Activated T-helper 17 cell treated with anti-CD3 and anti-CD28 coated beads, Interleukin-2, amount 50 U/mL, for 72 hours (primary cell): ENCODE data around the gene NBAS. TPM values are rescaled to one million over a fixed set of nuclear protein-coding genes. Genes with fewer than 3 reads are reported as not detected.
A peak's percentile ranks its signal among the peaks of the same experiment; 100 is the strongest.
"Not testable (repeated sequence)": the region's sequence is repeated elsewhere in the genome, so short reads cannot be mapped to it uniquely, and the experiment has no call there.

Experiments
- ATAC-seq: fragments of 150-1000 bp; cut with Tn5 transposase; replicated peaks from 2 replicates; pipeline ENCODE4 v1.10.0; 2021; ENCODE audit warnings: mild to moderate bottlenecking, moderate library complexity
- H3K27ac Mint-ChIP-seq: one replicate; pipeline ENCODE4 v1.8.0; 2022; ENCODE audit warnings: mixed read lengths
- H3K27me3 Mint-ChIP-seq: one replicate; pipeline ENCODE4 v1.8.0; 2022; ENCODE audit warnings: mixed read lengths
- H3K36me3 Mint-ChIP-seq: one replicate; pipeline ENCODE4 v1.8.0; 2022; ENCODE audit warnings: low read depth, mild to moderate bottlenecking, mixed read lengths
- H3K4me1 Mint-ChIP-seq: one replicate; pipeline ENCODE4 v1.8.0; 2022; ENCODE audit warnings: mixed read lengths
- H3K4me3 Mint-ChIP-seq: one replicate; pipeline ENCODE4 v1.8.0; 2022; ENCODE audit warnings: mild to moderate bottlenecking, mixed read lengths
- H3K9me3 Mint-ChIP-seq: one replicate; pipeline ENCODE4 v1.8.0; 2022; ENCODE audit warnings: mixed read lengths
- total RNA-seq, 2 donors: library from RNA; stranded (reverse); gene quantifications; one replicate each; pipeline ENCODE4 v1.2.3, GENCODE V29; 2022

Gene NBAS
- total RNA-seq, 2 donors from 2014 or later, result 36.3 to 39.5 TPM

DNA sequence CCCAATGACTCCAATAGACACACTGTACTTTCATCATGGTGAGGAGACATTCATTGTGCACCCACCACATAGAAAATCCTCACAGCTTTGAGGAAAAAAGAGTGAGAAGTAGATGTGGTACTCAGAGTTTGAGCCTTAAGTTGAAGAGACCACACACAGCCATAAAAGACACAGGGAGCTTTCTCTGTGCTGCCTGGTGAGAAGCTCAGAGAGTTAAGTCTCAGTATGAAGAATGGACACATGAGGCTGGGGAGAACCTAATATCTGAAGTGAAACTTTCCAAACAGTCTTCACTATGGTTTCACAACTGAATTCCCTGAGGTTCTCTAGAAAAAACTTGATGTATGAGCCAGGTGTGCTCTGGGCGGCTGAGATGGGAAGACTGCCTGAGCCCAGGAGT, 237.9 kb downstream of the NBAS start:
- no peak for ATAC-seq
- peaks cover 70% of the 10 kb centered on the region for H3K36me3 Mint-ChIP-seq
- no peaks in the 10 kb centered on the region for H3K4me1 Mint-ChIP-seq
- no peak overlapping the region for H3K4me3 Mint-ChIP-seq
- peaks cover 7% of the 10 kb centered on the region for H3K9me3 Mint-ChIP-seq
- H3K27me3 Mint-ChIP-seq, result no peaks in the 10 kb centered on the region
- no peak overlapping the region for H3K27ac Mint-ChIP-seq

DNA sequence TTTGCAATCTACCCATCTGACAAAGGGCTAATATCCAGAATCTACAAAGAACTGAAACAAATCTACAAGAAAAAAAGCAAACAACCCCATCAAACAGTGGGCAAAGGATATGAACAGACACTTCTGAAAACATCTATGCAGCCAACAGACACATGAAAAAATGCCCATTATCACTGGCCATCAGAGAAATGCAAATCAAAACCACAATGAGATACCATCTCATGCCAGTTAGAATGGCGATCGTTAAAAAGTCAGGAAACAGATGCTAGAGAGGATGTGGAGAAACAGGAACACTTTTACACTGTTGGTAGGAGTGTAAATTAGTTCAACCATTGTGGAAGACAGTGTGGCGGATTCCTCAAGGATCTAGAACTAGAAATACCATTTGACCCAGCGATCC, 239.7 kb downstream of the NBAS start:
- H3K9me3 Mint-ChIP-seq, result peaks cover 14% of the 10 kb centered on the region
- peaks cover 86% of the 10 kb centered on the region for H3K36me3 Mint-ChIP-seq
- not testable (repeated sequence) for H3K4me3 Mint-ChIP-seq, H3K27ac Mint-ChIP-seq, ATAC-seq, H3K27me3 Mint-ChIP-seq, H3K4me1 Mint-ChIP-seq

GRCh38 chr2:15316370-15316814, 244.7 kb downstream of the NBAS start:
- Mint-ChIP-seq H3K27me3 (no peaks in the 10 kb centered on the region), H3K4me3 (peak overlapping the region; percentile 56), H3K9me3 (peaks cover 14% of the 10 kb centered on the region), H3K27ac (no peak overlapping the region), H3K4me1 (peaks cover 13% of the 10 kb centered on the region), H3K36me3 (peaks cover 82% of the 10 kb centered on the region)
- ATAC-seq, result peak; percentile 85

DNA sequence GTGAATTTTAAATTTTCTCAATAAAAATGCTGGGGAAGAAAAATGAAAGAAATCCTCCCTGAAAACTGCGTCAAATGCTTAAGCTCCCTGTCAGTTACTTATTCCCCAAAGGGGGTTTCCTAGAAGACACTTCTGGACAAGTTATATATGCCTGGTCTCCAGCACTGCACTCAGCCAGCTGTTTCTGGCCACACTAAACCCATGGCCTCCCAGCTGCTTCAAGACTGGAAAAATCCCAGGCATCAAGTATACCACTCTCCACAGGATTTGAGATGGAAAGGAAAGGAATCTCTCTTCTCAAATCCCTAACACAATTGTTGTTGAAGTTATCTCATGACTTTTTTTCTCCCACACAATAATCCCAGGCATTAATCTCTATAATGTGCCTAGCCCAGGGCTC, 245.7 kb downstream of the NBAS start:
- Mint-ChIP-seq H3K4me3 (no peak overlapping the region), H3K9me3 (peaks cover 14% of the 10 kb centered on the region), H3K4me1 (peaks cover 13% of the 10 kb centered on the region), H3K36me3 (peaks cover 78% of the 10 kb centered on the region), H3K27me3 (no peaks in the 10 kb centered on the region), H3K27ac (no peak overlapping the region)
- ATAC-seq, result no peak

DNA sequence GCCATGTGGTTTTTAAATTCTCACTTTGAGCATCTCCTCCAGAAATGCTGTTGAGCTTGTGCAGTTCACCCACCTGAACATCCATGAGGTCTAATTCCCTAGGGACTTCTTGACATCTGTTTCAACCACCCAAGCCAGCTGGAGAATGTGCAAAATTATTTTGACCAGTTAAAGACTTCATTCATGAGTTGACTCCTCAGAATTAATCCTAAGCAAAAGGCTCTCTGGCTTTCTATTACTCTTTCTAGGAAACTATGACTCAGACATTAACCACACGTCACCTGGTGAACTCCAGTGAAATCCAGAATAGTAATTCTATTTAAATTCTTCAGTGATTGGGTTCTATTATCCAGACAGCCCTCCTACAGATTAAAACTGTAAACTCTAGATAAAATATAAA, 247.5 kb downstream of the NBAS start:
- ATAC-seq, result peak; percentile 61
- Mint-ChIP-seq H3K4me1 (peaks cover 13% of the 10 kb centered on the region), H3K27ac (no peak overlapping the region), H3K27me3 (no peaks in the 10 kb centered on the region), H3K9me3 (peaks cover 8% of the 10 kb centered on the region), H3K36me3 (peaks cover 74% of the 10 kb centered on the region), H3K4me3 (no peak overlapping the region)

GRCh38 chr2:15311926-15312325, 249.2 kb downstream of the NBAS start:
- Mint-ChIP-seq H3K4me3 (no peak overlapping the region), H3K36me3 (peaks cover 74% of the 10 kb centered on the region), H3K9me3 (peaks cover under 1% of the 10 kb centered on the region), H3K27ac (no peak overlapping the region), H3K4me1 (peaks cover 5% of the 10 kb centered on the region), H3K27me3 (no peaks in the 10 kb centered on the region)
- no peak for ATAC-seq

DNA sequence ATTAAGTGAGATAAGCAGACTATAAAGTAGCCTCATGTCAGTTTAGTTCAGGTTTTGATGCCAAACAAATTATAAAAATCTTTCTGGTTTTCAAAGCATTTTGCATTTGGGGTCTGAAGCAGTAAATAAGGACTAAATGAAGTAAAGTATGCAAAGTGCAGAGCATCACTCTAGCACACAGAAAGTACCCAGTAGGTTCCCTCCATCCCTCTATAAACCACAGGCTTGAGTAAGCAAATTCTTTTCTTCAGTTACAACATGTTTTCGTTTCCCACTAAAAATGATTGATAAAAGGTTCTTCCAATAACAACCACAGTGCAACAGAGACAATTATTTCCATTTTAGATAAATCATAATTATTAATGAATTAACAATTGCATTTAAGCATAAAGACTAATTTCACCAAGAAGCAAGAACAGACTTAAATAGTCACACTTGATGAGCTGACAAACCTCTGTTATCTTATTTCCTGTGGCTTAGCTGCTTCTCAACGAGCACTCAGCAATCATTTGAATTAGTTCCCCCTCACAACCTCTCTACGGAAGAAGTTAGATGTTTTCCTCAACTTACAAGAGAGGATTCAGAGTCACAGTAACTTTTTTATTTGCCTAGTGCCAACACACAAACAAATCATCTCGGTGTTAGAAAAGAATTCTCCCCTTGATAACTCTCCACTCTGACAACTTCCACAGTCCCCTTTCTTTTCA, 249.8 kb downstream of the NBAS start:
- H3K4me3 Mint-ChIP-seq, result no peak overlapping the region
- H3K9me3 Mint-ChIP-seq, result no peaks in the 10 kb centered on the region

DNA sequence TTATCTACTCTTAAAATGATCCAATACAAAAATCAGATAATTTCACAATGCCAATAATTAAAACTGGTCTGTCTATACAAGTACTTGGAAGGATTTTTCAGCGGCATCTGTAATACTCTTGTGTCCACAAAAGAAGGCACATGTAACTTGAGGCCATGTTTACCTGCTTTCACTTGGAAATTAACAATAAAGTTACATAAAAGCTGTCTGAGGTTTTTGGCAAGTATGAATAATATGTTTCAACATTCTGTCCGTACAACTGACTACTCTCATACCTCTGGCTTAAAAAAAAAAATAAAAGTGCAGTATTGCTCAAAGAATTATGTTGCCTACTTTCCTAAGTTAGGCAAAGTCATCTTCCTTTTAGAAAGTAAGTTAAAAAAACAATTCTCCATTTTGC, 253.6 kb downstream of the NBAS start:
- no peak for ATAC-seq
- H3K27me3 Mint-ChIP-seq, result no peaks in the 10 kb centered on the region
- no peak overlapping the region for H3K27ac Mint-ChIP-seq
- no peaks in the 10 kb centered on the region for H3K9me3 Mint-ChIP-seq
- H3K36me3 Mint-ChIP-seq, result peaks cover 80% of the 10 kb centered on the region
- H3K4me3 Mint-ChIP-seq, result no peak overlapping the region
- H3K4me1 Mint-ChIP-seq, result peaks cover under 1% of the 10 kb centered on the region

More for the DNA sequence above, 249.8 kb downstream of the NBAS start:
- peak; percentile 31 for ATAC-seq
- no peaks in the 10 kb centered on the region for H3K27me3 Mint-ChIP-seq
- H3K27ac Mint-ChIP-seq, result peak overlapping the region; percentile 19
- H3K4me1 Mint-ChIP-seq, result peaks cover 5% of the 10 kb centered on the region
- peaks cover 74% of the 10 kb centered on the region for H3K36me3 Mint-ChIP-seq

- no peak for ATAC-seq
- Mint-ChIP-seq H3K27ac (no peak overlapping the region), H3K27me3 (no peaks in the 10 kb centered on the region), H3K9me3 (no peaks in the 10 kb centered on the region), H3K4me1 (peaks cover 4% of the 10 kb centered on the region), H3K4me3 (no peak overlapping the region), H3K36me3 (peaks cover 87% of the 10 kb centered on the region)
Measured at GRCh38 chr2:15306706-15307105, 254.4 kb downstream of the NBAS start.

DNA sequence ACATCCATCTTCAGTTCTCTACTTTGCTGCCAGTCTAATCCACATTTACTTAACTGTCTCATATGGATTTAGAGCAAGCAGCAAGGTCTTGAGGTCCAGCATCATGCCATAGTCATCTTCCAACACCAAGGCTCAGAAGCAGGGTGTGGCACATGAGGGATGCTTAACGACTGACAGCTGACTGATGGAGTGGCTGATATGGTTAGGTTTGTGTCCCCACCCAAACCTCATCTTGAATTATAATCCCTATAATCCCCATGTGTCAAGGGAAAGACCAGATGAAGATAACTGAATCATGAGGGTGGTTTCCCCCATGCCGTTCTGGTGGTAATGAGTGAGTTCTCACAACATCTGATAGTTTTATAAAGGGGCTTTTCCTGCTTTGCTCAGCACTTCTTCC, 257.3 kb downstream of the NBAS start:
- no peak for ATAC-seq
- no peaks in the 10 kb centered on the region for H3K9me3 Mint-ChIP-seq

DNA sequence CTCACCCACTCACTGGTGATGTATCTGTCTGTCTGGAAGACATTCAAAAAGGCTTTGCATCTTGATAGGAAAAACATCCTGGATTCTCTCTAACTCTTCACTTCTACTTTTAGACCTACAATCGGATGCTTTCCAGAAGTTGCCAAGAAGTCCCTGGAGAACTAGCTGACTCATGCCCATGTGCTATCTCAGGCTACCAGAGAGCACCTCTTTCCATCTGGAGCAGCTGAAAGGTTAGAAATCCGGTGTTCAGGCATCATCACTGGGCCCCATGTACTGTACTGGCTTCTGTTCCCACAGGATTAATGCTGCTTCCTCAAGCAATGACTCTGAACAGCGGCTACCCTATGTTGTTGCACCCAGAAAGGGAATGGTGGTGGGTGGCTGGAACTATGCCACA, 259.0 kb downstream of the NBAS start:
- H3K27me3 Mint-ChIP-seq, result no peaks in the 10 kb centered on the region
- H3K4me3 Mint-ChIP-seq, result no peak overlapping the region
- H3K9me3 Mint-ChIP-seq, result no peaks in the 10 kb centered on the region
- ATAC-seq, result no peak
- peaks cover 91% of the 10 kb centered on the region for H3K36me3 Mint-ChIP-seq
- peak overlapping the region; percentile 4 for H3K27ac Mint-ChIP-seq
- H3K4me1 Mint-ChIP-seq, result peaks cover 10% of the 10 kb centered on the region

More for the DNA sequence above, 257.3 kb downstream of the NBAS start:
- no peak overlapping the region for H3K27ac Mint-ChIP-seq
- no peak overlapping the region for H3K4me3 Mint-ChIP-seq
- H3K27me3 Mint-ChIP-seq, result no peaks in the 10 kb centered on the region
- peaks cover 91% of the 10 kb centered on the region for H3K36me3 Mint-ChIP-seq
- H3K4me1 Mint-ChIP-seq, result peaks cover 10% of the 10 kb centered on the region

DNA sequence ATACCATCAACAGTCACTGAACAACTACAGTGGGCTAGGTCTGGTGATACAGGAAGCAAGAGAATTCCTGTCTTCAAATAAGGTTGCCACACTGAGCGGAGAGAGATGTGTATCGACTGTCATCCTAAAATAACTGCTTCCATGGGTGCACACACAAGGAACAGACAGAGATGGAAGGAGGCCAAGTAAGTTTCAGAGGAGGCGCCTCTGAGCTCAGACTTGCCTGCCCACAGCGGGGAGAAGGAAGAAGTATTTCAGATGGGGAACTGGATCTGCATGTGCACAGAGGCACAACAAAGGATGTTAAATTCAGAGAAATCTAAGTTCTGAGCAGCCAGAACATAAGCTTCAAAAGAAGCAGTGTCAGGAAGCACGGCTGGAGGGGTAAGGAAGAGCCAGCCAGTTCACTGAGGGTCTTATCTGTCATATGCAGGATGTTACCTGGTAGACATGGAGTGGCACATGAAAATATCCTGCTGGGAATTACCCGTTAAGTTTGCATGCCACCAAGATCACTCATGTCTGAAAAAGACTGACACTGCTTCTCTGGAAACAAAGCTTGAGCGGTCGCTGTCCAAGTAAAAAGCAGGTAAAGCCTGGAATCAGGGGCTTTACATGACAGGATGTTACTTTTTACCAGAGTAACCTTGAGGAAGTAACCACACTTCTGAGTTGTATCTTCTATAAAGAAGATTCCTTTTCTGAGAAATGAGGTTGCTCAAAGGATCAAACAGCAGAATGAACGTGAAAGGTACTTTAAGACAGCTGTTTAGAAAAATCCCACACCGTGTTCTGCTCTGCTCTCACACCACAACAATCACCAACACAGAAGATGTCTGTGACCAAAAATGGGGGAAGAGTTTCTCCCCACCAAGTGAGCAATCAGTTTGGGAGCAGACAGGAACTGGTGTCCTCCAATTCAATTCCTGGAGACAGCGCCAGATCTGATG, 260.2 kb downstream of the NBAS start:
- Mint-ChIP-seq H3K4me1 (peaks cover 10% of the 10 kb centered on the region), H3K9me3 (no peaks in the 10 kb centered on the region), H3K27ac (no peak overlapping the region), H3K4me3 (no peak overlapping the region), H3K36me3 (peaks cover 91% of the 10 kb centered on the region), H3K27me3 (no peaks in the 10 kb centered on the region)
- no peak for ATAC-seq

- no peaks in the 10 kb centered on the region for H3K9me3 Mint-ChIP-seq
- ATAC-seq, result no peak
- H3K36me3 Mint-ChIP-seq, result peaks cover 86% of the 10 kb centered on the region
- H3K27me3 Mint-ChIP-seq, result no peaks in the 10 kb centered on the region
- no peak overlapping the region for H3K27ac Mint-ChIP-seq
- H3K4me1 Mint-ChIP-seq, result peaks cover 10% of the 10 kb centered on the region
- no peak overlapping the region for H3K4me3 Mint-ChIP-seq
Measured at GRCh38 chr2:15299904-15300520, 261.1 kb downstream of the NBAS start.

DNA sequence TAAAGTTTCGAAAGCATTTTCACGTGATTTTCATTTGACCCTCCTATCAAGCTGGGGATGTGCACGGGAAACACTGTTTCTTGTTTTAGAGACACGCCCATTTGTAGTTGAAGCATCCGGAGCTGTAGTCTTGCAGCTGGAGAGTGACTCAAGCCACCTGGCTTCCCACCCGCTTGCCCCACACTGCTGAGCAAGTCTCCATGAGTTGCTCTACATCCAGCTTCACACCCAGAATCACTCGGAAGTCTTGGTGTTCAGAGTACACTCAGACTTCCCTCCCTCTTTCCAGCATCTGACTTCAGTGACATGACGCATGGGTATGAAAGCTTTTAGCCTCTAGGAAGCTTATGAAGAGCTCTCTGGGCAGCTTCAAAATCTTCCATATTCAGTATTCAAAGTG, 262.4 kb downstream of the NBAS start:
- Mint-ChIP-seq H3K9me3 (no peaks in the 10 kb centered on the region), H3K27me3 (no peaks in the 10 kb centered on the region), H3K4me3 (no peak overlapping the region), H3K27ac (no peak overlapping the region), H3K36me3 (peaks cover 76% of the 10 kb centered on the region), H3K4me1 (peaks cover 10% of the 10 kb centered on the region)
- ATAC-seq, result no peak
